ENCODE measurements around the gene CFB. TPM values are rescaled to one million over a fixed set of nuclear protein-coding genes. Genes with fewer than 3 reads are reported as not detected.
"Not testable (repeated sequence)": the region's sequence is repeated elsewhere in the genome, so short reads cannot be mapped to it uniquely, and the experiment has no call there.

CFB gene
- total RNA-seq, 2 donors from 2014 or later, result 0.33 to 0.40 TPM

DNA sequence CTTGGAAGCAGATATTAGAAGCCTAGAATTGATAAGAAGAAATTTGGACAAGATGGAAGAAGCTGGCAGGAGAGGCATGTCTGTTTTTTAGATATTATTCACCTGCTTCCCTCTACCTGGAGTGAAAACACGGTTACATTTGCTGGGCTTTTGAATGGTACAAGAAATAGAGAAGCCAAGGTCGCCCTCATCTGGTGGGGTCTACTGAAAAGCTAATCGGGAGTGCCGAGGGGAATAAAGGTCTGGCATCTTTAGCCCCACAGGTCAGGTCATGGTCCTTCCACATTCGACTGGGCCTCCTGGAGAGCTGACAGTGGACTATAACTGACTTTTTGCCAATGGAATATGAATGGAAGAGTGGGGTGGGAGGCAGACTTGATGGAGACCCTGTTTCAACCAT is 23.0 kb upstream of the CFB start:
- DNase-seq (ENCODE audit: low spot score), result no peak
- no peak overlapping the region for H3K4me3 Mint-ChIP-seq
- H3K4me1 Mint-ChIP-seq (ENCODE audit: low read depth in 2 of 2), result no peaks in the 10 kb centered on the region
- H3K36me3 Mint-ChIP-seq, result no peaks in the 10 kb centered on the region
- H3K9me3 Mint-ChIP-seq, result no peaks in the 10 kb centered on the region
- peak in 1 of 2 donors; percentile 36 for ATAC-seq
- H3K27me3 Mint-ChIP-seq, result peaks cover 0 to 4% of the 10 kb centered on the region in 2 donors
- no peak overlapping the region for H3K27ac Mint-ChIP-seq

DNA sequence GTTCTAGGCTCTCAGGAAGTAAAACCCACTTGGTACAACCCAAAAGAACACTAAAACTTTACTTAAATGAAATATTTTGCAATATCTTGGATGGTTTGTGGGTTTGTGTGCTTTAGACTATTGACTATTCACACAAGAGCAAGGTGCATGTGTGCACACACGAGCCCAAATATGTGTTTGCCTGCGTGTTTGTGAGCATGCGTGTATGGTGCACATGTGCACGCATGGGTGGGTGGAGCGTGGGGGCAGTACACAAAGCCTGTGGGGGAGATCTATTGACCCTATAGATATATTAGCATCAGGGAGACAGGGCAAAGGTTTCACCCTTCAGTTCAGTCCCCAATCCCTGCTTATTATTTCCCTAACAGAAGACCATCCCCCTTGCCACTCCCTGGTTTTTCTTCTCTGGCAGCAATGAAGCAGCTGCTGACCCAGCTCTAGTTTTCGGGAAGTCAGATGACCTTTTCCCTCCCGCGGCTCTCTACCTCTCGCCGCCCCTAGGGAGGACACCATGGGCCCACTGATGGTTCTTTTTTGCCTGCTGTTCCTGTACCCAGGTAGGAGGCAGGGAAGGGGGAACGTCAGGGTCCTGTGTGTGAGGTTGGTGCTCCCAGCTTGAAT is 18.5 kb upstream of the CFB start, which contains the start of gene C2:
Gene C2, plus strand, starts transcription at position 476 of the 621 bp plus-strand sequence. Its CDS starts 36 bp downstream, at position 512.
- Mint-ChIP-seq H3K27me3 (peaks cover 0 to 7% of the 10 kb centered on the region in 2 donors), H3K4me1 (ENCODE audit: low read depth in 2 of 2) (no peaks in the 10 kb centered on the region), H3K4me3 (no peak within 1 kb of the TSS), H3K9me3 (no peaks in the 10 kb centered on the region), H3K27ac (peak within 1 kb of the TSS in 1 of 2 donors; percentile 30), H3K36me3 (no peaks in the 10 kb centered on the region)
- no peak for DNase-seq (ENCODE audit: low spot score)
- no peak for ATAC-seq

DNA sequence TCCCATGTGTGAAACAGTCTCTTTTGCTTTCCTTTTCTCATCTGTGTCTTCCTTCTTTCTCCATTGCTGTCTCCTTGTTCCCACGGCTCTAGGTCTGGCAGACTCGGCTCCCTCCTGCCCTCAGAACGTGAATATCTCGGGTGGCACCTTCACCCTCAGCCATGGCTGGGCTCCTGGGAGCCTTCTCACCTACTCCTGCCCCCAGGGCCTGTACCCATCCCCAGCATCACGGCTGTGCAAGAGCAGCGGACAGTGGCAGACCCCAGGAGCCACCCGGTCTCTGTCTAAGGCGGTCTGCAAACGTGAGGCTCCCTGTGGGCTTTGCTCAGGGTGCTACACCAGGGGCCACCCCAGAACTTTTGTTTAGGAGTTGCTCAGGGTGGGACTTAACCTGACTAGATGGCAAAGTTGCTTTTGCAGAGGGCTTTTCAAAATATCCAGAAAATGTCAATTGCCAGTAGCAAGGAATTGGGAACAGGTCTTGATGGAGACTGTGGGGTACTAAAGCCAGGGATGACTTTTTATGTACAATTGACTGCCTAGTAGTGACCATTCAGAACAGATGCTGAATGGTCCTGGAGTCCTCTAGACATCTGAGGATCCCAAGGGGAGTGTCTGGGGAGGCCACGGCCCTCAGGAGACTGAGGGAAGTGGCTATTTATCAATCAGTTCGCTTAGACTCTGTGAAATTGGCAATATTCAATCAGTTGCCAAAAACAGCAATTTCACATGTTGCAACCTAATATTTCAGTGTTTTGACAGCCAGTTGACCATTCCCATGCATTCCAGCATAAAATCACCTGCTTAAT is 17.8 kb upstream of the CFB start:
- DNase-seq (ENCODE audit: low spot score) (no peak), ATAC-seq (no peak)
- Mint-ChIP-seq H3K4me3 (no peak overlapping the region), H3K9me3 (no peaks in the 10 kb centered on the region), H3K4me1 (ENCODE audit: low read depth in 2 of 2) (no peaks in the 10 kb centered on the region), H3K27me3 (peaks cover 0 to 7% of the 10 kb centered on the region in 2 donors), H3K36me3 (no peaks in the 10 kb centered on the region), H3K27ac (peak overlapping the region in 1 of 2 donors; percentile 30)

DNA sequence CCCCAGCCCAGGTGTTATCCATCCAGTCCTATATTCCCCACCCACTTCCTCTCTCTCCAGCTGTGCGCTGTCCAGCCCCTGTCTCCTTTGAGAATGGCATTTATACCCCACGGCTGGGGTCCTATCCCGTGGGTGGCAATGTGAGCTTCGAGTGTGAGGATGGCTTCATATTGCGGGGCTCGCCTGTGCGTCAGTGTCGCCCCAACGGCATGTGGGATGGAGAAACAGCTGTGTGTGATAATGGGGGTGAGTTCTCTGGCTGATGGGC is 17.3 kb upstream of the CFB start:
- Mint-ChIP-seq H3K4me3 (no peak overlapping the region), H3K9me3 (no peaks in the 10 kb centered on the region), H3K4me1 (ENCODE audit: low read depth in 2 of 2) (no peaks in the 10 kb centered on the region), H3K27me3 (peaks cover 0 to 7% of the 10 kb centered on the region in 2 donors), H3K36me3 (no peaks in the 10 kb centered on the region), H3K27ac (no peak overlapping the region)
- DNase-seq (ENCODE audit: low spot score) (no peak), ATAC-seq (no peak)

DNA sequence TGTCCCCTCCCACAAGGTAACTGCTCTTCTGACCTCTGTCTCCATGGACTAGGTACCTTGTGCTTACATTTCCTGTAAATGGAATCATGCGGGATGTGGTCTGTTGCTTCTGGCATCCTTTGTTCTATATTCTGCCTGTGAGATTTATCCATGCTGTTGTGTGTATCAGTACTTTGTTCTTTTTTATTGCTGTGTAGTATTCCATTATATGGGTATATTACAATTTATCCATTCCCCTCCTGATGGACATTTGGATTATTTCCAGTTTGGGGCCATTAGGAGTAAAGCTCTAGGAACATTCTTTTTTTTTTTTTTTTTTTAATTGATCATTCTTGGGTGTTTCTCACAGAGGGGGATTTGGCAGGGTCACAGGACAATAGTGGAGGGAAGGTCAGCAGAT is 14.9 kb upstream of the CFB start:
- H3K9me3 Mint-ChIP-seq, result no peaks in the 10 kb centered on the region
- DNase-seq (ENCODE audit: low spot score), result no peak

GRCh38 chr6:31932137-31932536 is 13.8 kb upstream of the CFB start:
- H3K36me3 Mint-ChIP-seq, result not testable (repeated sequence)

More for the DNA sequence above, 14.9 kb upstream of the CFB start:
- Mint-ChIP-seq H3K27ac (no peak overlapping the region), H3K36me3 (no peaks in the 10 kb centered on the region), H3K4me3 (no peak overlapping the region), H3K27me3 (peaks cover 0 to 7% of the 10 kb centered on the region in 2 donors), H3K4me1 (ENCODE audit: low read depth in 2 of 2) (no peaks in the 10 kb centered on the region)
- ATAC-seq, result no peak

GRCh38 chr6:31933537-31933936 is 12.4 kb upstream of the CFB start:
- Mint-ChIP-seq H3K4me3 (no peak overlapping the region), H3K4me1 (ENCODE audit: low read depth in 2 of 2) (no peaks in the 10 kb centered on the region), H3K27me3 (peaks cover 0 to 2% of the 10 kb centered on the region in 2 donors), H3K27ac (no peak overlapping the region), H3K9me3 (no peaks in the 10 kb centered on the region), H3K36me3 (no peaks in the 10 kb centered on the region)
- DNase-seq (ENCODE audit: low spot score), result no peak
- ATAC-seq, result no peak

More at GRCh38 chr6:31932137-31932536, 13.8 kb upstream of the CFB start:
- not testable (repeated sequence) for H3K9me3 Mint-ChIP-seq; ATAC-seq; H3K4me3 Mint-ChIP-seq; H3K4me1 Mint-ChIP-seq (ENCODE audit: low read depth in 2 of 2); DNase-seq (ENCODE audit: low spot score); H3K27me3 Mint-ChIP-seq; H3K27ac Mint-ChIP-seq

DNA sequence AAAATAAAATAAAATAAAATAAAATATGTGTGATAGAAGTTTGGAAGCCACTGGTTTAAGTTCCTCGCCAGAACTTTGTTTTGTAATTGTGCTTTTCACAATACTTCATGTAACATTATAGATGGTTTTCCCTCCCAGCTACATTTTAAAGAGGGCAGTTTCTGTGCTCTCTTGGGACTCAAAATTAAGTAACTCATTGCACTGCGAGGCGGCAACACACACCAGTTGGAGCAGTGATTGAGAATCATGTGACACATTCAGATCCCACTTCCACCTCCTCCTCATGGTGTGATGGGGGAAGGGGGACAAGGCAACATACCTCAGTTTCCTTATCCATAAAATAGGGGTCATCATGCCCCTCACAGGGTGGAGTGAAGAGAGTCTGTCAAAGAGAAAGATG is 10.9 kb upstream of the CFB start:
- no peaks in the 10 kb centered on the region for H3K36me3 Mint-ChIP-seq
- no peak overlapping the region for H3K27ac Mint-ChIP-seq
- no peak for ATAC-seq
- DNase-seq (ENCODE audit: low spot score), result no peak
- no peaks in the 10 kb centered on the region for H3K9me3 Mint-ChIP-seq
- peaks cover 0 to 2% of the 10 kb centered on the region in 2 donors for H3K27me3 Mint-ChIP-seq
- no peak overlapping the region for H3K4me3 Mint-ChIP-seq
- no peaks in the 10 kb centered on the region for H3K4me1 Mint-ChIP-seq (ENCODE audit: low read depth in 2 of 2)

GRCh38 chr6:31935823-31936222 is 10.1 kb upstream of the CFB start:
- no peaks in the 10 kb centered on the region for H3K4me1 Mint-ChIP-seq (ENCODE audit: low read depth in 2 of 2)

GRCh38 chr6:31940256-31940664 is 5.6 kb upstream of the CFB start:
- no peak overlapping the region for H3K4me3 Mint-ChIP-seq
- DNase-seq (ENCODE audit: low spot score) (no peak), ATAC-seq (no peak)
- peaks cover 0 to under 1% of the 10 kb centered on the region in 2 donors for H3K4me1 Mint-ChIP-seq (ENCODE audit: low read depth in 2 of 2)
- no peak overlapping the region for H3K27ac Mint-ChIP-seq
- H3K36me3 Mint-ChIP-seq, result no peaks in the 10 kb centered on the region
- no peaks in the 10 kb centered on the region for H3K9me3 Mint-ChIP-seq
- peaks cover 12 to 14% of the 10 kb centered on the region in 2 donors for H3K27me3 Mint-ChIP-seq

More at GRCh38 chr6:31935823-31936222, 10.1 kb upstream of the CFB start:
- H3K27ac Mint-ChIP-seq, result no peak overlapping the region
- H3K9me3 Mint-ChIP-seq, result no peaks in the 10 kb centered on the region
- H3K36me3 Mint-ChIP-seq, result no peaks in the 10 kb centered on the region
- no peak overlapping the region for H3K4me3 Mint-ChIP-seq
- DNase-seq (ENCODE audit: low spot score), result no peak
- ATAC-seq, result no peak
- H3K27me3 Mint-ChIP-seq, result peaks cover 0 to 4% of the 10 kb centered on the region in 2 donors

DNA sequence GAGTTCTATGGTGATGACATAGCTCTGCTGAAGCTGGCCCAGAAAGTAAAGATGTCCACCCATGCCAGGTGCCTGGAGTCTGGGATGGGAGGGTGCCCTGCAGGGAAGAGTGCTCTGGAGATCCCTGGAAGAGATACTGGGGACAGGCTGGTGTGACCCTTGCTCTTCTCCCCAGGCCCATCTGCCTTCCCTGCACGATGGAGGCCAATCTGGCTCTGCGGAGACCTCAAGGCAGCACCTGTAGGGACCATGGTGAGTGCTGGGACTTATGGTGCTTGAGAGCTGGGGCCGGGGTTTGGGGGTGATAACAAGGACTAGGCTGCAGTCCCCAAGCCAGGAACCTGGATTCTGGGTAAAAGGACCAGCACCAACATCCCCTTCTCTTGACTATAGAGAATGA is 2.2 kb upstream of the CFB start:
- DNase-seq (ENCODE audit: low spot score) (no peak), ATAC-seq (no peak)
- H3K27ac Mint-ChIP-seq, result no peak overlapping the region
- no peak overlapping the region for H3K4me3 Mint-ChIP-seq
- peaks cover 18 to 23% of the 10 kb centered on the region in 2 donors for H3K27me3 Mint-ChIP-seq
- H3K4me1 Mint-ChIP-seq (ENCODE audit: low read depth in 2 of 2), result peaks cover 5 to 8% of the 10 kb centered on the region in 2 donors
- no peaks in the 10 kb centered on the region for H3K36me3 Mint-ChIP-seq
- H3K9me3 Mint-ChIP-seq, result no peaks in the 10 kb centered on the region

- Mint-ChIP-seq H3K4me1 (ENCODE audit: low read depth in 2 of 2) (peaks cover 5 to 8% of the 10 kb centered on the region in 2 donors), H3K27me3 (peaks cover 18 to 23% of the 10 kb centered on the region in 2 donors), H3K36me3 (no peaks in the 10 kb centered on the region), H3K4me3 (no peak overlapping the region), H3K9me3 (no peaks in the 10 kb centered on the region), H3K27ac (peak overlapping the region in 1 of 2 donors; percentile 23)
- DNase-seq (ENCODE audit: low spot score) (no peak), ATAC-seq (no peak)
Observed at GRCh38 chr6:31945154-31945506, 765 bp upstream of the CFB start.

GRCh38 chr6:31946370-31946885 is 533 bp downstream of the CFB start:
- Mint-ChIP-seq H3K27me3 (peaks cover 18 to 20% of the 10 kb centered on the region in 2 donors), H3K4me3 (no peak overlapping the region), H3K9me3 (no peaks in the 10 kb centered on the region), H3K27ac (no peak overlapping the region), H3K36me3 (no peaks in the 10 kb centered on the region), H3K4me1 (ENCODE audit: low read depth in 2 of 2) (peaks cover 5 to 8% of the 10 kb centered on the region in 2 donors)
- ATAC-seq (peak in 1 of 2 donors; percentile 8), DNase-seq (ENCODE audit: low spot score) (no peak)

DNA sequence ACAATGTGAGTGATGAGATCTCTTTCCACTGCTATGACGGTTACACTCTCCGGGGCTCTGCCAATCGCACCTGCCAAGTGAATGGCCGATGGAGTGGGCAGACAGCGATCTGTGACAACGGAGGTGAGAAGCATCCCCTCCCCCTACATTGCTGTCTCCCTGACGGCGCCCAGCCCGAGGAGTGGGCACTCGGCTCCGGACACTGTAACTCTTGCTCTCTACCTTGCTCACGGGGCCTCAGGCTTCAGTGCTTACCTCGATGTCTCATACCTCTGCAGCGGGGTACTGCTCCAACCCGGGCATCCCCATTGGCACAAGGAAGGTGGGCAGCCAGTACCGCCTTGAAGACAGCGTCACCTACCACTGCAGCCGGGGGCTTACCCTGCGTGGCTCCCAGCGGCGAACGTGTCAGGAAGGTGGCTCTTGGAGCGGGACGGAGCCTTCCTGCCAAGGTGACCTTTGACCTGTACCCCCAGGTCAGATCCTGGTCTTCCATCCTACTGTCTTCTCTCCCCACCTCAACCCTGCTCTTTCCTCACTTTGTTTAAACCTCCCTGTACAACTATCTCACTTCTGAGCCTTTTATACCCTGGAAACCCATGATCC is 1.3 kb downstream of the CFB start:
- H3K36me3 Mint-ChIP-seq, result no peaks in the 10 kb centered on the region
- H3K27me3 Mint-ChIP-seq, result peaks cover 15 to 18% of the 10 kb centered on the region in 2 donors
- ATAC-seq (no peak), DNase-seq (ENCODE audit: low spot score) (no peak)
- H3K4me1 Mint-ChIP-seq (ENCODE audit: low read depth in 2 of 2), result peaks cover 5 to 8% of the 10 kb centered on the region in 2 donors
- H3K4me3 Mint-ChIP-seq, result no peak overlapping the region
- no peaks in the 10 kb centered on the region for H3K9me3 Mint-ChIP-seq
- H3K27ac Mint-ChIP-seq, result no peak overlapping the region
